Osteoblast (primary cell): Measurements from ENCODE around the gene SHB. TPM values are rescaled to one million over a fixed set of nuclear protein-coding genes. Genes with fewer than 3 reads are reported as not detected.

Experiments used
- DNase-seq: peaks from one replicate; pipeline ENCODE4 v3.0.0; 2011; ENCODE audit warnings: low spot score, mixed read lengths; ENCODE audit not compliant: insufficient read length; ENCODE audit errors: missing footprints
- H2AFZ ChIP-seq: 2 replicates; pipeline ENCODE4 v1.6.0; 2011; ENCODE audit warnings: mild to moderate bottlenecking, low read length
- H3K27ac ChIP-seq: 2 replicates; pipeline ENCODE4 v1.5.1; 2011; ENCODE audit warnings: mild to moderate bottlenecking, low read depth, low read length, moderate library complexity
- H3K27me3 ChIP-seq: 2 replicates; pipeline ENCODE4 v1.6.0; 2012; ENCODE audit warnings: mild to moderate bottlenecking, control low read depth, inconsistent platforms, low read length, moderate library complexity; ENCODE audit not compliant: insufficient read depth
- H3K36me3 ChIP-seq: 2 replicates; pipeline ENCODE4 v1.5.1; 2011; ENCODE audit warnings: mild to moderate bottlenecking, low read length, control low read depth, moderate library complexity; ENCODE audit not compliant: insufficient read depth
- H3K4me1 ChIP-seq: 2 replicates; pipeline ENCODE4 v1.5.1; 2011; ENCODE audit warnings: mild to moderate bottlenecking, low read length, control low read depth, moderate library complexity; ENCODE audit not compliant: insufficient read depth
- H3K4me2 ChIP-seq: 2 replicates; pipeline ENCODE4 v1.6.0; 2011; ENCODE audit warnings: mild to moderate bottlenecking, low read length; ENCODE audit not compliant: insufficient read depth
- H3K4me3 ChIP-seq: fragments of 200-600 bp; sonication (generic); 3 replicates; pipeline ENCODE4 v1.5.1; 2012; ENCODE audit warnings: mild to moderate bottlenecking, low read length, inconsistent platforms; ENCODE audit not compliant: insufficient read depth
- H3K79me2 ChIP-seq: 2 replicates; pipeline ENCODE4 v1.6.0; 2012; ENCODE audit warnings: mild to moderate bottlenecking, low read length, control low read depth, inconsistent platforms; ENCODE audit not compliant: insufficient read depth
- H3K9me3 ChIP-seq: 2 replicates; pipeline ENCODE4 v1.5.1; 2011; ENCODE audit warnings: low read depth, low read length, control low read depth
- H4K20me1 ChIP-seq: 2 replicates; pipeline ENCODE4 v1.6.0; 2012; ENCODE audit warnings: mild to moderate bottlenecking, low read length, control low read depth; ENCODE audit not compliant: insufficient read depth
- CTCF ChIP-seq: IDR thresholded peaks from 2 replicates; pipeline ENCODE4 v1.5.1; 2011; ENCODE audit warnings: mild to moderate bottlenecking, low read depth, low read length, moderate library complexity; ENCODE audit errors: extremely low read depth
- total RNA-seq: library from RNA; depleted of rRNA; stranded (reverse); fragments of >200 nt; gene quantifications from 2 replicates; pipeline ENCODE4 v1.2.3, GENCODE V29; 2012

The SHB gene
- total RNA-seq, 1 donor = 9.4 TPM

- no peaks in the 10 kb centered on the region for H3K9me3 ChIP-seq
- no peak for DNase-seq
- peaks cover 3% of the 10 kb centered on the region for H4K20me1 ChIP-seq
- H3K79me2 ChIP-seq = peaks cover 33% of the 10 kb centered on the region
- no peak overlapping the region for H3K4me2 ChIP-seq
- TF ChIP-seq CTCF = no peak
- H2AFZ ChIP-seq = no peak overlapping the region
- no peaks in the 10 kb centered on the region for H3K27me3 ChIP-seq
- peaks cover 25% of the 10 kb centered on the region for H3K4me1 ChIP-seq
- H3K4me3 ChIP-seq = no peak overlapping the region
- no peaks in the 10 kb centered on the region for H3K36me3 ChIP-seq
- H3K27ac ChIP-seq = no peak overlapping the region
Measured at GRCh38 chr9:37905776-37906175, 163.3 kb downstream of the SHB start.

GRCh38 chr9:37905131-37905505 is 163.9 kb downstream of the SHB start:
- H3K9me3 ChIP-seq = no peaks in the 10 kb centered on the region
- peak overlapping the region; percentile 90 for H3K4me2 ChIP-seq
- H3K36me3 ChIP-seq = no peaks in the 10 kb centered on the region
- peak overlapping the region; percentile 95 for H2AFZ ChIP-seq
- no peak overlapping the region for H3K27ac ChIP-seq
- no peak for TF ChIP-seq CTCF
- DNase-seq = peak; percentile 26
- H4K20me1 ChIP-seq = peaks cover 3% of the 10 kb centered on the region
- no peaks in the 10 kb centered on the region for H3K27me3 ChIP-seq
- H3K4me3 ChIP-seq = peak overlapping the region; percentile 87
- peaks cover 25% of the 10 kb centered on the region for H3K4me1 ChIP-seq
- peaks cover 40% of the 10 kb centered on the region for H3K79me2 ChIP-seq

GRCh38 chr9:37904445-37905130 is 164.4 kb downstream of the SHB start:
- peaks cover 25% of the 10 kb centered on the region for H3K4me1 ChIP-seq
- peak overlapping the region; percentile 95 for H2AFZ ChIP-seq
- peaks cover 42% of the 10 kb centered on the region for H3K79me2 ChIP-seq
- peaks cover 3% of the 10 kb centered on the region for H4K20me1 ChIP-seq
- H3K36me3 ChIP-seq = no peaks in the 10 kb centered on the region
- peak overlapping the region; percentile 90 for H3K4me2 ChIP-seq
- peak overlapping the region; percentile 49 for H3K27ac ChIP-seq
- peak overlapping the region; percentile 87 for H3K4me3 ChIP-seq
- DNase-seq = peak; percentile 92
- TF ChIP-seq CTCF = no peak
- H3K9me3 ChIP-seq = no peaks in the 10 kb centered on the region
- H3K27me3 ChIP-seq = no peaks in the 10 kb centered on the region

- Histone ChIP-seq H3K4me2 (peak within 1 kb of the TSS; percentile 90), H4K20me1 (peaks cover 3% of the 10 kb centered on the region), H3K4me1 (peaks cover 30% of the 10 kb centered on the region), H3K4me3 (peak within 1 kb of the TSS; percentile 87), H3K27me3 (no peaks in the 10 kb centered on the region), H2AFZ (peak within 1 kb of the TSS; percentile 95), H3K9me3 (no peaks in the 10 kb centered on the region), H3K79me2 (peaks cover 42% of the 10 kb centered on the region), H3K27ac (peak within 1 kb of the TSS; percentile 49), H3K36me3 (no peaks in the 10 kb centered on the region)
- TF ChIP-seq CTCF = peak; percentile 95
- DNase-seq = peak; percentile 98
Measured at GRCh38 chr9:37903647-37904444, 165.2 kb downstream of the SHB start, which contains the start of gene SLC25A51. TSS of gene SLC25A51 (minus strand) at chr9:37904127. CDS start at chr9:37888550, 15,577 bp downstream.
